Measurements from ENCODE around the gene PRKCH.

DNA sequence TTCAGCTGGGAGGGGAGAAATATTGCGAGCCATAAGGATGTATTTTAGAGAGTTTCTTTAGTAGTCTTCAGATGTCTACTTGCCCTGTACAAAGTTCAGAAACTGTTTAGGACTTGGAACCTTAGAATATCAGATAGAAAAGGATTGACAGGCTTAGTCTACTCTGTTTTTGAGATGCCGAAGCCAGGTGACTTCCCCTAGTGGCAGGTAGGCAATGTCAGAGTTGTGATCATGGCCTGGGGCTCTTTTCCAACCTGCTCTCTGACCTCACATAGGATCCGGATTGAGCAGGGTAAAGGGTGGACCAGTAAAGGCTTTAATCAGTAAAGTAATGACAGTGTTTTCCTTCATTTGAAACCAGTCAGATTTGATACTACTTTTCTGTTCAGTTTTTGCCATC lies 59.6 kb downstream of the PRKCH start:
- TF ChIP-seq, protein P1, sequence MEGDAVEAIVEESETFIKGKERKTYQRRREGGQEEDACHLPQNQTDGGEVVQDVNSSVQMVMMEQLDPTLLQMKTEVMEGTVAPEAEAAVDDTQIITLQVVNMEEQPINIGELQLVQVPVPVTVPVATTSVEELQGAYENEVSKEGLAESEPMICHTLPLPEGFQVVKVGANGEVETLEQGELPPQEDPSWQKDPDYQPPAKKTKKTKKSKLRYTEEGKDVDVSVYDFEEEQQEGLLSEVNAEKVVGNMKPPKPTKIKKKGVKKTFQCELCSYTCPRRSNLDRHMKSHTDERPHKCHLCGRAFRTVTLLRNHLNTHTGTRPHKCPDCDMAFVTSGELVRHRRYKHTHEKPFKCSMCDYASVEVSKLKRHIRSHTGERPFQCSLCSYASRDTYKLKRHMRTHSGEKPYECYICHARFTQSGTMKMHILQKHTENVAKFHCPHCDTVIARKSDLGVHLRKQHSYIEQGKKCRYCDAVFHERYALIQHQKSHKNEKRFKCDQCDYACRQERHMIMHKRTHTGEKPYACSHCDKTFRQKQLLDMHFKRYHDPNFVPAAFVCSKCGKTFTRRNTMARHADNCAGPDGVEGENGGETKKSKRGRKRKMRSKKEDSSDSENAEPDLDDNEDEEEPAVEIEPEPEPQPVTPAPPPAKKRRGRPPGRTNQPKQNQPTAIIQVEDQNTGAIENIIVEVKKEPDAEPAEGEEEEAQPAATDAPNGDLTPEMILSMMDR (IDR thresholded peaks at IDR 0.05), result no peak
- TF ChIP-seq POLR2A (IDR thresholded peaks at IDR 0.05), result no peak
